ENCODE measurements around the gene WWC2. TPM values are rescaled to one million over a fixed set of nuclear protein-coding genes. Genes with fewer than 3 reads are reported as not detected.
"Not testable (repeated sequence)": the region's sequence is repeated elsewhere in the genome, so short reads cannot be mapped to it uniquely, and the experiment has no call there.

WWC2 gene
- total RNA-seq, 1 donor: 100 TPM

GRCh38 chr4:183145773-183146172 lies 46.7 kb downstream of the WWC2 start:
- no peak for DNase-seq (ENCODE audit: low read depth)
- no peak for TF ChIP-seq CTCF (IDR thresholded peaks at IDR 0.05; ENCODE audit: insufficient read depth, low read depth, low read length)
- H3K4me3 ChIP-seq (ENCODE audit: low read depth, low read length): no peak overlapping the region

- TF ChIP-seq CTCF (IDR thresholded peaks at IDR 0.05; ENCODE audit: insufficient read depth, low read depth, low read length): no peak
- no peak for DNase-seq (ENCODE audit: low read depth)
- H3K4me3 ChIP-seq (ENCODE audit: low read depth, low read length): no peak overlapping the region
Measured at GRCh38 chr4:183146478-183146877, 47.4 kb downstream of the WWC2 start.

- no peak for TF ChIP-seq CTCF (IDR thresholded peaks at IDR 0.05; ENCODE audit: insufficient read depth, low read depth, low read length)
- no peak for DNase-seq (ENCODE audit: low read depth)
- H3K4me3 ChIP-seq (ENCODE audit: low read depth, low read length): no peak overlapping the region
Measured at GRCh38 chr4:183147196-183147595, 48.1 kb downstream of the WWC2 start.

GRCh38 chr4:183147983-183148382 lies 48.9 kb downstream of the WWC2 start:
- no peak for TF ChIP-seq CTCF (IDR thresholded peaks at IDR 0.05; ENCODE audit: insufficient read depth, low read depth, low read length)

GRCh38 chr4:183149616-183150539 lies 50.8 kb downstream of the WWC2 start:
- no peak overlapping the region for H3K4me3 ChIP-seq (ENCODE audit: low read depth, low read length)
- peak; percentile 23 for DNase-seq (ENCODE audit: low read depth)
- TF ChIP-seq CTCF (IDR thresholded peaks at IDR 0.05; ENCODE audit: insufficient read depth, low read depth, low read length): no peak

More at GRCh38 chr4:183147983-183148382, 48.9 kb downstream of the WWC2 start:
- no peak for DNase-seq (ENCODE audit: low read depth)
- H3K4me3 ChIP-seq (ENCODE audit: low read depth, low read length): no peak overlapping the region

- not testable (repeated sequence) for H3K4me3 ChIP-seq (ENCODE audit: low read depth, low read length); DNase-seq (ENCODE audit: low read depth)
Measured at GRCh38 chr4:183150664-183151063, 51.6 kb downstream of the WWC2 start.

- DNase-seq (ENCODE audit: low read depth); H3K4me3 ChIP-seq (ENCODE audit: low read depth, low read length): not testable (repeated sequence)
Measured at GRCh38 chr4:183152232-183152631, 53.2 kb downstream of the WWC2 start.

Measured in fibroblast of villous mesenchyme (primary cell).